Measurements from ENCODE around the gene IGF1R.

DNA sequence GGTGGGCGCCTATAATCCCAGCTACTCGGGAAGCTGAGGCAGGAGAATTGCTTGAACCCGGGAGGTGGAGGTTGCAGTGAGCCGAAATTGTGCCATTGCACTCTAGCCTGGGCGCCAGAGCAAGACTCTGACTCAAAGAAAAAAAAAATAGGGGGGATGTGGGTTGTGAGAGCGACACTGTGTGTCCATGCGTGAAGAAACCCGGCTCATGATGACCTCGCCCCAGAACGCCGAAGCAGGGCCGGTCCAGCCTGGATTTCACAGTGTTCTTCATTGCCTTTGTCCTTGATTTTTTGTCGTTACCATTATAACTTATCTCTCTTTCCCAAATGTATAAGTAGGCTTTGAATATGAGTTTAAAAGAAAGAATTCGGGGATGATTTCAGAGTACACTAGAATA, 230.5 kb downstream of the IGF1R start:
- TF ChIP-seq, protein P1, sequence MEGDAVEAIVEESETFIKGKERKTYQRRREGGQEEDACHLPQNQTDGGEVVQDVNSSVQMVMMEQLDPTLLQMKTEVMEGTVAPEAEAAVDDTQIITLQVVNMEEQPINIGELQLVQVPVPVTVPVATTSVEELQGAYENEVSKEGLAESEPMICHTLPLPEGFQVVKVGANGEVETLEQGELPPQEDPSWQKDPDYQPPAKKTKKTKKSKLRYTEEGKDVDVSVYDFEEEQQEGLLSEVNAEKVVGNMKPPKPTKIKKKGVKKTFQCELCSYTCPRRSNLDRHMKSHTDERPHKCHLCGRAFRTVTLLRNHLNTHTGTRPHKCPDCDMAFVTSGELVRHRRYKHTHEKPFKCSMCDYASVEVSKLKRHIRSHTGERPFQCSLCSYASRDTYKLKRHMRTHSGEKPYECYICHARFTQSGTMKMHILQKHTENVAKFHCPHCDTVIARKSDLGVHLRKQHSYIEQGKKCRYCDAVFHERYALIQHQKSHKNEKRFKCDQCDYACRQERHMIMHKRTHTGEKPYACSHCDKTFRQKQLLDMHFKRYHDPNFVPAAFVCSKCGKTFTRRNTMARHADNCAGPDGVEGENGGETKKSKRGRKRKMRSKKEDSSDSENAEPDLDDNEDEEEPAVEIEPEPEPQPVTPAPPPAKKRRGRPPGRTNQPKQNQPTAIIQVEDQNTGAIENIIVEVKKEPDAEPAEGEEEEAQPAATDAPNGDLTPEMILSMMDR (conservative IDR thresholded peaks at IDR 0.05): no peak
- no peak for TF ChIP-seq EZH2 (IDR thresholded peaks at IDR 0.05; ENCODE audit: low read depth)
